ENCODE results near the gene SPSB3. TPM values are rescaled to one million over a fixed set of nuclear protein-coding genes. Genes with fewer than 3 reads are reported as not detected.

The SPSB3 gene
- total and polyA plus RNA-seq, 2 of the 13 experiments (the other 11 are each of a cell fraction or from before 2014, with no cell fraction given), result 13.2 to 21.9 TPM

- no peak for TF ChIP-seq SOX13 (IDR thresholded peaks at IDR 0.05)
- TF ChIP-seq SOX13 (CRISPR knock-in tag; conservative IDR thresholded peaks at IDR 0.05 in 1 of 2, IDR thresholded peaks at IDR 0.05 in 1 of 2), result no peak
- peak; percentile 73 for TF ChIP-seq AGO1 (IDR thresholded peaks at IDR 0.05; ENCODE audit: low read depth, low read length, poor library complexity, severe bottlenecking)
- TF ChIP-seq NFAT5 (CRISPR knock-in tag; IDR thresholded peaks at IDR 0.05), result no peak
- TF ChIP-seq ZFP62 (CRISPR knock-in tag; IDR thresholded peaks at IDR 0.05), result no peak
- TF ChIP-seq ZBTB38 (CRISPR knock-in tag; IDR thresholded peaks at IDR 0.05), result no peak
- no peak for TF ChIP-seq ZNF142 (CRISPR knock-in tag; IDR thresholded peaks at IDR 0.05)
- peak; percentile 49; the same call in 1 of the 2 replicates for TF ChIP-seq KDM5A (IDR thresholded peaks at IDR 0.05; ENCODE audit: borderline replicate concordance, low read length)
- TF ChIP-seq ZNF546 (CRISPR knock-in tag; conservative IDR thresholded peaks at IDR 0.05), result no peak
- no peak for TF ChIP-seq ZNF747 (CRISPR knock-in tag; IDR thresholded peaks at IDR 0.05; ENCODE audit: borderline replicate concordance)
- TF ChIP-seq ZNF431 (CRISPR knock-in tag; IDR thresholded peaks at IDR 0.05; ENCODE audit: borderline replicate concordance, low read depth), result no peak
- peak; percentile 55 for TF ChIP-seq KDM2A (CRISPR knock-in tag; IDR thresholded peaks at IDR 0.05; ENCODE audit: borderline replicate concordance, low read depth)
- TF ChIP-seq YY1 (IDR thresholded peaks at IDR 0.05; ENCODE audit: insufficient read depth, insufficient replicate concordance, low read depth, low read length), result no peak
- peak; percentile 34; the same call in 1 of the 2 replicates for TF ChIP-seq ZNF766 (CRISPR knock-in tag; IDR thresholded peaks at IDR 0.05; ENCODE audit: borderline replicate concordance)
- TF ChIP-seq KAT2B (IDR thresholded peaks at IDR 0.05; ENCODE audit: borderline replicate concordance, low read depth, low read length), result no peak
Measured at GRCh38 chr16:1781758-1782407, 488 bp downstream of the SPSB3 start (continued).

Data from HepG2 (cell line).